ENCODE results near the gene CLDN19.

GRCh38 chr1:42698081-42698813, 41.8 kb downstream of the CLDN19 start:
- TF ChIP-seq CTCF (IDR thresholded peaks at IDR 0.05; ENCODE audit: poor library complexity, severe bottlenecking) (no peak), POLR2AphosphoS5 (IDR thresholded peaks at IDR 0.05) (no peak), MXI1 (conservative IDR thresholded peaks at IDR 0.05; ENCODE audit: poor library complexity, severe bottlenecking) (no peak)

All from neural cell (in vitro differentiated cells).